Hepatocyte (in vitro differentiated cells): ENCODE data around the gene PRICKLE3.
"Not testable (repeated sequence)": the region's sequence is repeated elsewhere in the genome, so short reads cannot be mapped to it uniquely, and the experiment has no call there.

Experiments used
- CTCF ChIP-seq: fragments of 200-600 bp; sonication (generic); IDR thresholded peaks from 2 replicates; pipeline ENCODE4 v1.5.1; 2016; ENCODE audit warnings: antibody characterized with exemption, mild to moderate bottlenecking; ENCODE audit not compliant: poor library complexity
- EZH2 ChIP-seq: fragments of 200-600 bp; sonication (generic); IDR thresholded peaks from 2 replicates; pipeline ENCODE4 v1.6.1; 2016; ENCODE audit warnings: antibody characterized with exemption, mild to moderate bottlenecking, borderline replicate concordance

GRCh38 chrX:49132275-49132674 lies 53.9 kb downstream of the PRICKLE3 start:
- TF ChIP-seq CTCF, EZH2: not testable (repeated sequence)
